Cardiac septum (tissue), 1 donor: ENCODE results near the gene MET. TPM values are rescaled to one million over a fixed set of nuclear protein-coding genes. Genes with fewer than 3 reads are reported as not detected.

ENCODE experiments used
- DNase-seq: peaks from one replicate; pipeline ENCODE4 v3.0.0-alpha.2; 2020; ENCODE audit warnings: low spot score
- intact Hi-C: fragments of 100-400 bp; cut with DNase I; formaldehyde crosslinking; loops from one replicate; pipeline ENCODE4 v1.14.0; 2022
- total RNA-seq: library from RNA; stranded (reverse); fragmentation: NEBNext Ultra II Directional; extraction: Animal tissue kit (Norgen Biotek cat#: 25700); gene quantifications from one replicate; pipeline ENCODE4 v1.2.1, GENCODE V29; 2021
- donor health status: DM: no; HTN: no; CAD: no.

The MET gene
- total RNA-seq, 1 donor from 2014 or later = 9.2 TPM

- DNase-seq = no peak
- intact Hi-C loops = no loop called here
Observed at GRCh38 chr7:116772926-116773749, 101.1 kb downstream of the MET start.

- intact Hi-C loops = no loop called here
- DNase-seq = no peak
Observed at GRCh38 chr7:116776046-116776445, 104.0 kb downstream of the MET start.

GRCh38 chr7:116776610-116777289 lies 104.8 kb downstream of the MET start:
- intact Hi-C loops = no loop called here

GRCh38 chr7:116777651-116778281 lies 105.8 kb downstream of the MET start:
- no peak for DNase-seq
- intact Hi-C loops = no loop called here

More at GRCh38 chr7:116776610-116777289, 104.8 kb downstream of the MET start:
- DNase-seq = no peak

- intact Hi-C loops = no loop called here
- no peak for DNase-seq
Observed at GRCh38 chr7:116779216-116779615, 107.2 kb downstream of the MET start.

GRCh38 chr7:116779931-116780330 lies 107.9 kb downstream of the MET start:
- DNase-seq = no peak
- intact Hi-C loops = no loop called here

- DNase-seq = no peak
Observed at GRCh38 chr7:116780521-116780920, 108.5 kb downstream of the MET start.

GRCh38 chr7:116780966-116781365 lies 109.0 kb downstream of the MET start:
- DNase-seq = no peak
- intact Hi-C loops = no loop called here

More at GRCh38 chr7:116780521-116780920, 108.5 kb downstream of the MET start:
- intact Hi-C loops = no loop called here

- intact Hi-C loops = no loop called here
- DNase-seq = no peak
Observed at GRCh38 chr7:116781584-116781983, 109.6 kb downstream of the MET start.

- DNase-seq = no peak
- intact Hi-C loops = no loop called here
Observed at GRCh38 chr7:116782177-116782711, 110.2 kb downstream of the MET start.

GRCh38 chr7:116783666-116784318 lies 111.8 kb downstream of the MET start:
- intact Hi-C loops = no loop called here
- DNase-seq = no peak

GRCh38 chr7:116784647-116785046 lies 112.7 kb downstream of the MET start:
- intact Hi-C loops = loop anchor here (5.0 kb wide), 1 partner anchor 112 kb away; the partner anchor contains the start of gene MET
- no peak for DNase-seq

- intact Hi-C loops = loop anchor here (5.0 kb wide), 1 partner anchor 114 kb away; the partner anchor contains the start of gene MET
- no peak for DNase-seq
Observed at GRCh38 chr7:116785843-116786242, 113.8 kb downstream of the MET start.

GRCh38 chr7:116786791-116787443 lies 114.9 kb downstream of the MET start:
- DNase-seq = no peak
- intact Hi-C loops = loop anchor here (5.0 kb wide), 1 partner anchor 115 kb away; the partner anchor contains the start of gene MET

- intact Hi-C loops = loop anchor here (5.0 kb wide), 1 partner anchor 116 kb away; the partner anchor contains the start of gene MET
Observed at GRCh38 chr7:116787881-116788280, 115.9 kb downstream of the MET start.

GRCh38 chr7:116788572-116789197 lies 116.7 kb downstream of the MET start:
- intact Hi-C loops = loop anchor here (5.0 kb wide), 1 partner anchor 116 kb away; the partner anchor contains the start of gene MET

More at GRCh38 chr7:116787881-116788280, 115.9 kb downstream of the MET start:
- DNase-seq = no peak

GRCh38 chr7:116790025-116790424 lies 118.0 kb downstream of the MET start:
- DNase-seq = no peak
- intact Hi-C loops = no loop called here

More at GRCh38 chr7:116788572-116789197, 116.7 kb downstream of the MET start:
- DNase-seq = no peak

- intact Hi-C loops = no loop called here
- no peak for DNase-seq
Observed at GRCh38 chr7:116792813-116793212, 120.8 kb downstream of the MET start.
